ENCODE measurements around the gene RABL6.
A peak's percentile ranks its signal among the peaks of the same experiment; 100 is the strongest.

Gene RABL6

GRCh38 chr9:136886610-136887597 lies 79.2 kb downstream of the RABL6 start:
- peak; percentile 60 for DNase-seq

- DNase-seq: no peak
Measured at GRCh38 chr9:136888454-136888853, 80.7 kb downstream of the RABL6 start.

- no peak for DNase-seq
Measured at GRCh38 chr9:136889858-136890257, 82.1 kb downstream of the RABL6 start.

- no peak for DNase-seq
Measured at GRCh38 chr9:136890661-136891060, 82.9 kb downstream of the RABL6 start.
